Measurements from ENCODE around the gene AAMP.
"Not testable (repeated sequence)": the region's sequence is repeated elsewhere in the genome, so short reads cannot be mapped to it uniquely, and the experiment has no call there.

The AAMP gene

GRCh38 chr2:218269900-218270720 lies at the start of gene AAMP, which contains the start of gene PNKD:
Gene AAMP (minus strand): TSS chr2:218270137. CDS start chr2:218270086, 51 bp downstream.
Gene PNKD (plus strand): TSS chr2:218270519. CDS start chr2:218270536, 17 bp downstream.
- DNase-seq, result peak; percentile 100

GRCh38 chr2:218318241-218318640 lies 48.3 kb upstream of the AAMP start:
- no peak for DNase-seq

- no peak for DNase-seq
Measured at GRCh38 chr2:218317835-218318234, 47.9 kb upstream of the AAMP start.

GRCh38 chr2:218317303-218317630 lies 47.3 kb upstream of the AAMP start:
- DNase-seq, result no peak

- DNase-seq, result no peak
Measured at GRCh38 chr2:218315397-218315796, 45.5 kb upstream of the AAMP start.

GRCh38 chr2:218314764-218315163 lies 44.8 kb upstream of the AAMP start:
- not testable (repeated sequence) for DNase-seq

- no peak for DNase-seq
Measured at GRCh38 chr2:218313356-218313755, 43.4 kb upstream of the AAMP start.

- no peak for DNase-seq
Measured at GRCh38 chr2:218312267-218312756, 42.4 kb upstream of the AAMP start.

GRCh38 chr2:218311541-218312266 lies 41.8 kb upstream of the AAMP start:
- DNase-seq, result not testable (repeated sequence)

GRCh38 chr2:218310853-218311540 lies 41.1 kb upstream of the AAMP start:
- no peak for DNase-seq

GRCh38 chr2:218307415-218308090 lies 37.6 kb upstream of the AAMP start:
- no peak for DNase-seq

GRCh38 chr2:218306184-218306920 lies 36.4 kb upstream of the AAMP start:
- no peak for DNase-seq

GRCh38 chr2:218305383-218305782 lies 35.4 kb upstream of the AAMP start:
- DNase-seq, result no peak

- peak; percentile 79 for DNase-seq
Measured at GRCh38 chr2:218301176-218301819, 31.4 kb upstream of the AAMP start.

- DNase-seq, result no peak
Measured at GRCh38 chr2:218300141-218300540, 30.2 kb upstream of the AAMP start.

- no peak for DNase-seq
Measured at GRCh38 chr2:218298314-218298875, 28.5 kb upstream of the AAMP start.

GRCh38 chr2:218296847-218297246 lies 26.9 kb upstream of the AAMP start:
- DNase-seq, result no peak

- no peak for DNase-seq
Measured at GRCh38 chr2:218296200-218296599, 26.3 kb upstream of the AAMP start.

GRCh38 chr2:218295029-218295428 lies 25.1 kb upstream of the AAMP start:
- no peak for DNase-seq

- DNase-seq, result no peak
Measured at GRCh38 chr2:218294430-218295022, 24.6 kb upstream of the AAMP start.

All from activated CD4-positive, alpha-beta T cell treated with anti-CD3 and anti-CD28 coated beads for 1 hour (primary cell).